Smooth muscle cell (in vitro differentiated cells): ENCODE results near the gene VWA8. TPM values are rescaled to one million over a fixed set of nuclear protein-coding genes. Genes with fewer than 3 reads are reported as not detected.

Experiments
- DNase-seq: peaks from one replicate; lab custom pipeline; 2025; ENCODE audit not compliant: unreplicated experiment; lab: John Stamatoyannopoulos, UW
- H2AFZ ChIP-seq: fragments of 200-600 bp; sonication (generic); 2 replicates; pipeline ENCODE4 v1.6.0; 2016; ENCODE audit warnings: antibody characterized with exemption, low read depth, mild to moderate bottlenecking
- H3F3A ChIP-seq: fragments of 200-600 bp; sonication (generic); 2 replicates; pipeline ENCODE4 v1.6.0; 2017; ENCODE audit warnings: antibody characterized with exemption, low read depth
- H3K27ac ChIP-seq: fragments of 200-600 bp; sonication (generic); 2 replicates; pipeline ENCODE4 v1.5.1; 2016; ENCODE audit warnings: low read depth, mild to moderate bottlenecking
- H3K27me3 ChIP-seq: fragments of 200-600 bp; sonication (generic); 2 replicates; pipeline ENCODE4 v1.6.1; 2016; ENCODE audit warnings: low read depth, mild to moderate bottlenecking
- H3K36me3 ChIP-seq: fragments of 200-600 bp; sonication (generic); 2 replicates; pipeline ENCODE4 v1.5.1; 2016; ENCODE audit warnings: low read depth
- H3K4me1 ChIP-seq: fragments of 200-600 bp; sonication (generic); 2 replicates; pipeline ENCODE4 v1.5.1; 2016; ENCODE audit warnings: low read depth
- H3K4me2 ChIP-seq: fragments of 200-600 bp; sonication (generic); 2 replicates; pipeline ENCODE4 v1.6.0; 2016; ENCODE audit warnings: mild to moderate bottlenecking
- H3K4me3 ChIP-seq: fragments of 200-600 bp; sonication (generic); 2 replicates; pipeline ENCODE4 v1.5.1; 2016; ENCODE audit warnings: mild to moderate bottlenecking
- H3K79me2 ChIP-seq: fragments of 200-600 bp; sonication (generic); 2 replicates; pipeline ENCODE4 v1.6.0; 2016; ENCODE audit warnings: low read depth, mild to moderate bottlenecking
- H3K9ac ChIP-seq: fragments of 200-600 bp; sonication (generic); 2 replicates; pipeline ENCODE4 v1.6.0; 2016; ENCODE audit warnings: low read depth
- H3K9me3 ChIP-seq: fragments of 200-600 bp; sonication (generic); replicated peaks from 2 replicates; pipeline ENCODE4 v1.5.1; 2016; ENCODE audit warnings: low read depth
- H4K20me1 ChIP-seq: fragments of 200-600 bp; sonication (generic); 2 replicates; pipeline ENCODE4 v1.6.0; 2016; ENCODE audit warnings: low read depth
- CTCF ChIP-seq: fragments of 200-600 bp; sonication (generic); IDR thresholded peaks from 2 replicates; pipeline ENCODE4 v1.5.1; 2017; ENCODE audit warnings: borderline replicate concordance, mild to moderate bottlenecking, antibody characterized with exemption; ENCODE audit not compliant: insufficient read depth, poor library complexity, severe bottlenecking
- WGBS: methylation state at CpG from one replicate; pipeline ENCODE4 v1.1.7; 2016; ENCODE audit warnings: low lambda C conversion rate; 5-methylcytosine and 5-hydroxymethylcytosine counted together
- polyA plus RNA-seq: library from polyadenylated mRNA; unstranded; fragments of >200 nt; fragmentation: Nextera tagmentation; extraction: Ambion mirVana; gene quantifications from 2 replicates; pipeline ENCODE4 v1.2.1, GENCODE V29; 2016
- total RNA-seq: library from RNA; depleted of rRNA; stranded (reverse); fragments of >200 nt; gene quantifications from 2 replicates; pipeline ENCODE4 v1.2.3, GENCODE V29; 2014

The VWA8 gene
- total and polyA plus RNA-seq, 2 experiments from 2014 or later: 2.6 to 14.4 TPM

- no peak overlapping the region for H3K4me3 ChIP-seq
- H3F3A ChIP-seq: peaks cover 5% of the 10 kb centered on the region
- no peaks in the 10 kb centered on the region for H3K9me3 ChIP-seq
- H3K27me3 ChIP-seq: no peaks in the 10 kb centered on the region
- TF ChIP-seq CTCF: no peak
- no peak overlapping the region for H3K4me2 ChIP-seq
- no peak overlapping the region for H3K9ac ChIP-seq
- H3K79me2 ChIP-seq: no peaks in the 10 kb centered on the region
- no peaks in the 10 kb centered on the region for H3K36me3 ChIP-seq
- no peak for DNase-seq
- H2AFZ ChIP-seq: no peak overlapping the region
- 87% methylated on average over 5 of the region's 5 CpGs for WGBS
- H4K20me1 ChIP-seq: no peaks in the 10 kb centered on the region
- H3K4me1 ChIP-seq: no peaks in the 10 kb centered on the region
- H3K27ac ChIP-seq: no peak overlapping the region
Observed at GRCh38 chr13:41631296-41631965, 329.5 kb downstream of the VWA8 start.

DNA sequence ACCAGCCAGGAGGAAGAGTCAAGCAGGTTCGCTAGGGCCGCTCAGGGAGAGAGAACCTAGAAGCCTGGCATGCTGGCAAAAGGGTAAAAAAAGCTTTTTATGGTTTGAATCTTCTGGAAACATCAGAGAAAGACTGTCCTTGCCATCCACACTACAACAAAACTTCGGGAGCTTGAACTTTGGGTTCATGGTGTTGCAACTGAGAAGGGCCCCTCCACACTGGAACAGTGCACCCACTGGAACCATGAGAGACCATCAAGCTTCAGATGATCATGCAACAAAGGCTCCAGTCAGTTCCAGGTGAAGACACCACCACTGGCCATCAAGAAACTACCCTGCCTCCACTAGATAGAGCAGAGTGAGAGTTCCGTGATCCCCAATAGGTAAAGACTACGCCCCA, 333.5 kb downstream of the VWA8 start:
- 96% methylated on average over 5 of the region's 5 CpGs for WGBS
- no peak for TF ChIP-seq CTCF
- H3K79me2 ChIP-seq: no peaks in the 10 kb centered on the region
- H3K9ac ChIP-seq: no peak overlapping the region
- peaks cover 7% of the 10 kb centered on the region for H3K4me1 ChIP-seq
- no peaks in the 10 kb centered on the region for H4K20me1 ChIP-seq
- no peaks in the 10 kb centered on the region for H3K27me3 ChIP-seq
- no peaks in the 10 kb centered on the region for H3K36me3 ChIP-seq
- DNase-seq: no peak
- H2AFZ ChIP-seq: no peak overlapping the region
- H3K4me3 ChIP-seq: no peak overlapping the region
- H3F3A ChIP-seq: peaks cover 13% of the 10 kb centered on the region
- H3K9me3 ChIP-seq: no peaks in the 10 kb centered on the region
- no peak overlapping the region for H3K4me2 ChIP-seq
- H3K27ac ChIP-seq: no peak overlapping the region

GRCh38 chr13:41624041-41624440, 336.9 kb downstream of the VWA8 start:
- H4K20me1 ChIP-seq: no peaks in the 10 kb centered on the region
- H3K9ac ChIP-seq: no peak overlapping the region
- H3K4me3 ChIP-seq: no peak overlapping the region
- H3K9me3 ChIP-seq: no peaks in the 10 kb centered on the region
- H3K36me3 ChIP-seq: no peaks in the 10 kb centered on the region
- peaks cover 9% of the 10 kb centered on the region for H3K4me1 ChIP-seq
- TF ChIP-seq CTCF: no peak
- no peak for DNase-seq
- H2AFZ ChIP-seq: no peak overlapping the region
- no peak overlapping the region for H3K4me2 ChIP-seq
- no peaks in the 10 kb centered on the region for H3K79me2 ChIP-seq
- no peak overlapping the region for H3K27ac ChIP-seq
- no peaks in the 10 kb centered on the region for H3K27me3 ChIP-seq
- peaks cover 25% of the 10 kb centered on the region for H3F3A ChIP-seq
